ENCODE results near the gene TMEM9. TPM values are rescaled to one million over a fixed set of nuclear protein-coding genes. Genes with fewer than 3 reads are reported as not detected.

Gene TMEM9
- total RNA-seq, 2 donors from 2014 or later: 131 to 164 TPM

GRCh38 chr1:201111672-201112071 is 42.6 kb downstream of the TMEM9 start:
- H3K9me3 ChIP-seq: no peaks in the 10 kb centered on the region
- H3K27ac ChIP-seq: no peak overlapping the region
- no peak for DNase-seq (ENCODE audit: low spot score)
- intact Hi-C loops (cut with DNase I): no loop called here
- no peak overlapping the region for H3K4me3 ChIP-seq
- TF ChIP-seq POLR2A (IDR thresholded peaks at IDR 0.05) (no peak), CTCF (IDR thresholded peaks at IDR 0.05) (no peak), POLR2AphosphoS5 (IDR thresholded peaks at IDR 0.05) (no peak)
- no peaks in the 10 kb centered on the region for H3K36me3 ChIP-seq
- H3K27me3 ChIP-seq (replicated peaks; ENCODE audit: insufficient read depth): no peaks in the 10 kb centered on the region
- 94% methylated on average over 3 of the region's 3 CpGs for WGBS
- H3K4me1 ChIP-seq (replicated peaks): no peaks in the 10 kb centered on the region

- no peaks in the 10 kb centered on the region for H3K27me3 ChIP-seq (replicated peaks; ENCODE audit: insufficient read depth)
- no peak for TF ChIP-seq POLR2AphosphoS5 (IDR thresholded peaks at IDR 0.05)
- no peak for TF ChIP-seq CTCF (IDR thresholded peaks at IDR 0.05)
- TF ChIP-seq POLR2A (IDR thresholded peaks at IDR 0.05): no peak
- H3K36me3 ChIP-seq: no peaks in the 10 kb centered on the region
- H3K27ac ChIP-seq: no peak overlapping the region
- H3K4me1 ChIP-seq (replicated peaks): no peaks in the 10 kb centered on the region
- H3K9me3 ChIP-seq: no peaks in the 10 kb centered on the region
- no peak for DNase-seq (ENCODE audit: low spot score)
- intact Hi-C loops (cut with DNase I): no loop called here
- no peak overlapping the region for H3K4me3 ChIP-seq
- 79% methylated on average over 7 of the region's 7 CpGs for WGBS
Measured at GRCh38 chr1:201111156-201111555, 43.1 kb downstream of the TMEM9 start.

- intact Hi-C loops (cut with DNase I): no loop called here
- WGBS: 94% methylated on average over 5 of the region's 5 CpGs
- no peak for DNase-seq (ENCODE audit: low spot score)
- Histone ChIP-seq H3K27me3 (replicated peaks; ENCODE audit: insufficient read depth) (no peaks in the 10 kb centered on the region), H3K27ac (no peak overlapping the region), H3K9me3 (no peaks in the 10 kb centered on the region), H3K4me1 (replicated peaks) (no peaks in the 10 kb centered on the region), H3K4me3 (no peak overlapping the region), H3K36me3 (no peaks in the 10 kb centered on the region)
- TF ChIP-seq CTCF (IDR thresholded peaks at IDR 0.05): no peak
- TF ChIP-seq POLR2A (IDR thresholded peaks at IDR 0.05): no peak
- TF ChIP-seq POLR2AphosphoS5 (IDR thresholded peaks at IDR 0.05): no peak
Measured at GRCh38 chr1:201110616-201111015, 43.7 kb downstream of the TMEM9 start.

- no peaks in the 10 kb centered on the region for H3K36me3 ChIP-seq
- TF ChIP-seq CTCF (IDR thresholded peaks at IDR 0.05) (no peak), POLR2A (IDR thresholded peaks at IDR 0.05) (no peak), POLR2AphosphoS5 (IDR thresholded peaks at IDR 0.05) (no peak)
- intact Hi-C loops (cut with DNase I): no loop called here
- no peaks in the 10 kb centered on the region for H3K27me3 ChIP-seq (replicated peaks; ENCODE audit: insufficient read depth)
- DNase-seq (ENCODE audit: low spot score): no peak
- no peaks in the 10 kb centered on the region for H3K4me1 ChIP-seq (replicated peaks)
- WGBS: 95% methylated on average over 10 of the region's 10 CpGs
- no peak overlapping the region for H3K27ac ChIP-seq
- no peaks in the 10 kb centered on the region for H3K9me3 ChIP-seq
- no peak overlapping the region for H3K4me3 ChIP-seq
Measured at GRCh38 chr1:201110138-201110537, 44.1 kb downstream of the TMEM9 start.

- 100% methylated on average over 1 of the region's 1 CpG for WGBS
Measured at GRCh38 chr1:201109651-201110050, 44.6 kb downstream of the TMEM9 start.

More at GRCh38 chr1:201109651-201110050, 44.6 kb downstream of the TMEM9 start:
- no peaks in the 10 kb centered on the region for H3K9me3 ChIP-seq
- TF ChIP-seq CTCF (IDR thresholded peaks at IDR 0.05): no peak
- TF ChIP-seq POLR2A (IDR thresholded peaks at IDR 0.05): no peak
- TF ChIP-seq POLR2AphosphoS5 (IDR thresholded peaks at IDR 0.05): no peak
- no peaks in the 10 kb centered on the region for H3K4me1 ChIP-seq (replicated peaks)
- H3K27ac ChIP-seq: no peak overlapping the region
- intact Hi-C loops (cut with DNase I): no loop called here
- H3K36me3 ChIP-seq: no peaks in the 10 kb centered on the region
- H3K27me3 ChIP-seq (replicated peaks; ENCODE audit: insufficient read depth): no peaks in the 10 kb centered on the region
- DNase-seq (ENCODE audit: low spot score): no peak
- H3K4me3 ChIP-seq: no peak overlapping the region
